SJCRH30 (cell line): Measurements from ENCODE around the gene SMARCA2. TPM values are rescaled to one million over a fixed set of nuclear protein-coding genes. Genes with fewer than 3 reads are reported as not detected.

ENCODE experiments used
- DNase-seq, 2 experiments: peaks; one replicate each; pipeline ENCODE4 v3.0.0-alpha.2; 2015 to 2020
- H3K27ac ChIP-seq: fragments of 250-450 bp; sonication (Bioruptor Pico); 2 replicates; pipeline ENCODE4 v1.5.1; 2020; ENCODE audit warnings: mild to moderate bottlenecking, moderate library complexity
- H3K27me3 ChIP-seq: fragments of 250-450 bp; sonication (Bioruptor Pico); 2 replicates; pipeline ENCODE4 v1.5.1; 2020; ENCODE audit warnings: mild to moderate bottlenecking, moderate library complexity
- H3K36me3 ChIP-seq: fragments of 250-450 bp; sonication (Bioruptor Pico); 2 replicates; pipeline ENCODE4 v1.5.1; 2020; ENCODE audit warnings: mild to moderate bottlenecking, moderate library complexity
- H3K4me1 ChIP-seq: fragments of 250-450 bp; sonication (Bioruptor Pico); 2 replicates; pipeline ENCODE4 v1.5.1; 2020; ENCODE audit warnings: mild to moderate bottlenecking, moderate library complexity
- H3K4me3 ChIP-seq: fragments of 250-450 bp; sonication (Bioruptor Pico); 2 replicates; pipeline ENCODE4 v1.5.1; 2020; ENCODE audit warnings: mild to moderate bottlenecking, moderate library complexity
- H3K9me3 ChIP-seq: fragments of 250-450 bp; sonication (Bioruptor Pico); replicated peaks from 2 replicates; pipeline ENCODE4 v1.5.1; 2020; ENCODE audit warnings: mild to moderate bottlenecking, moderate library complexity
- total RNA-seq: library from RNA; depleted of rRNA; stranded (reverse); fragments of >200 nt; shearing (Covaris generic); gene quantifications from 2 replicates; pipeline ENCODE4 v1.2.3, GENCODE V29; 2014

The SMARCA2 gene
- total RNA-seq, 1 experiment from 2014 or later = 64.7 TPM

- H3K9me3 ChIP-seq = no peaks in the 10 kb centered on the region
- H3K36me3 ChIP-seq = peaks cover 13% of the 10 kb centered on the region
- no peak for DNase-seq
- no peaks in the 10 kb centered on the region for H3K4me1 ChIP-seq
- no peaks in the 10 kb centered on the region for H3K27me3 ChIP-seq
- no peak overlapping the region for H3K4me3 ChIP-seq
- no peak overlapping the region for H3K27ac ChIP-seq
Observed at GRCh38 chr9:2085716-2086115, 70.6 kb downstream of the SMARCA2 start.

- Histone ChIP-seq H3K27ac (no peak overlapping the region), H3K4me1 (no peaks in the 10 kb centered on the region), H3K9me3 (no peaks in the 10 kb centered on the region), H3K27me3 (no peaks in the 10 kb centered on the region), H3K4me3 (no peak overlapping the region), H3K36me3 (peaks cover 13% of the 10 kb centered on the region)
- DNase-seq = no peak
Observed at GRCh38 chr9:2086116-2086515, 71.0 kb downstream of the SMARCA2 start.

- no peak for DNase-seq
- Histone ChIP-seq H3K9me3 (no peaks in the 10 kb centered on the region), H3K27me3 (no peaks in the 10 kb centered on the region), H3K4me1 (no peaks in the 10 kb centered on the region), H3K4me3 (no peak overlapping the region), H3K36me3 (peaks cover 13% of the 10 kb centered on the region), H3K27ac (no peak overlapping the region)
Observed at GRCh38 chr9:2086971-2087370, 71.8 kb downstream of the SMARCA2 start.

GRCh38 chr9:2087500-2088313 is 72.6 kb downstream of the SMARCA2 start:
- peak; percentile 12 to 59 for DNase-seq
- H3K27ac ChIP-seq = no peak overlapping the region
- H3K27me3 ChIP-seq = no peaks in the 10 kb centered on the region
- no peaks in the 10 kb centered on the region for H3K4me1 ChIP-seq
- peaks cover 13% of the 10 kb centered on the region for H3K36me3 ChIP-seq
- H3K4me3 ChIP-seq = no peak overlapping the region
- no peaks in the 10 kb centered on the region for H3K9me3 ChIP-seq

GRCh38 chr9:2093920-2094597 is 78.9 kb downstream of the SMARCA2 start:
- no peak overlapping the region for H3K27ac ChIP-seq
- peaks cover 11% of the 10 kb centered on the region for H3K36me3 ChIP-seq
- no peak overlapping the region for H3K4me3 ChIP-seq
- H3K27me3 ChIP-seq = no peaks in the 10 kb centered on the region
- no peak for DNase-seq
- H3K9me3 ChIP-seq = no peaks in the 10 kb centered on the region
- H3K4me1 ChIP-seq = no peaks in the 10 kb centered on the region

GRCh38 chr9:2096376-2096970 is 81.3 kb downstream of the SMARCA2 start:
- H3K9me3 ChIP-seq = no peaks in the 10 kb centered on the region
- H3K27me3 ChIP-seq = no peaks in the 10 kb centered on the region
- no peak overlapping the region for H3K4me3 ChIP-seq
- no peak for DNase-seq
- peaks cover 5% of the 10 kb centered on the region; the same call in 1 of the 2 replicates for H3K36me3 ChIP-seq
- no peak overlapping the region for H3K27ac ChIP-seq
- no peaks in the 10 kb centered on the region for H3K4me1 ChIP-seq

GRCh38 chr9:2106666-2107065 is 91.5 kb downstream of the SMARCA2 start:
- H3K9me3 ChIP-seq = no peaks in the 10 kb centered on the region
- no peak overlapping the region for H3K27ac ChIP-seq
- no peaks in the 10 kb centered on the region for H3K27me3 ChIP-seq
- no peak overlapping the region for H3K4me3 ChIP-seq
- peaks cover 12% of the 10 kb centered on the region; the same call in 1 of the 2 replicates for H3K36me3 ChIP-seq
- H3K4me1 ChIP-seq = no peaks in the 10 kb centered on the region
- DNase-seq = no peak

GRCh38 chr9:2107906-2108451 is 92.8 kb downstream of the SMARCA2 start:
- no peak for DNase-seq
- no peak overlapping the region for H3K27ac ChIP-seq
- no peaks in the 10 kb centered on the region for H3K9me3 ChIP-seq
- H3K27me3 ChIP-seq = no peaks in the 10 kb centered on the region
- H3K36me3 ChIP-seq = peaks cover 12% of the 10 kb centered on the region; the same call in 1 of the 2 replicates
- H3K4me3 ChIP-seq = no peak overlapping the region
- H3K4me1 ChIP-seq = no peaks in the 10 kb centered on the region

GRCh38 chr9:2109069-2109650 is 94.0 kb downstream of the SMARCA2 start:
- H3K9me3 ChIP-seq = no peaks in the 10 kb centered on the region
- no peaks in the 10 kb centered on the region for H3K4me1 ChIP-seq
- no peak overlapping the region for H3K27ac ChIP-seq
- DNase-seq = no peak
- no peak overlapping the region for H3K4me3 ChIP-seq
- peaks cover 12% of the 10 kb centered on the region; the same call in 1 of the 2 replicates for H3K36me3 ChIP-seq
- no peaks in the 10 kb centered on the region for H3K27me3 ChIP-seq

GRCh38 chr9:2110036-2110435 is 94.9 kb downstream of the SMARCA2 start:
- H3K4me1 ChIP-seq = no peaks in the 10 kb centered on the region
- no peak overlapping the region for H3K27ac ChIP-seq
- no peak for DNase-seq
- no peak overlapping the region for H3K4me3 ChIP-seq
- H3K36me3 ChIP-seq = peaks cover 8% of the 10 kb centered on the region
- H3K27me3 ChIP-seq = no peaks in the 10 kb centered on the region
- no peaks in the 10 kb centered on the region for H3K9me3 ChIP-seq

GRCh38 chr9:2116073-2116472 is 100.9 kb downstream of the SMARCA2 start:
- Histone ChIP-seq H3K4me3 (no peak overlapping the region), H3K36me3 (no peaks in the 10 kb centered on the region; the same call in none of the 2 replicates), H3K4me1 (peaks cover 2% of the 10 kb centered on the region; the same call in 1 of the 2 replicates), H3K27me3 (no peaks in the 10 kb centered on the region), H3K27ac (no peak overlapping the region), H3K9me3 (no peaks in the 10 kb centered on the region)
- DNase-seq = peak; percentile 11 to 36

GRCh38 chr9:2117527-2117926 is 102.4 kb downstream of the SMARCA2 start:
- peaks cover 6% of the 10 kb centered on the region; the same call in 1 of the 2 replicates for H3K4me1 ChIP-seq
- H3K4me3 ChIP-seq = no peak overlapping the region
- DNase-seq = no peak
- no peak overlapping the region for H3K27ac ChIP-seq
- H3K27me3 ChIP-seq = no peaks in the 10 kb centered on the region
- no peaks in the 10 kb centered on the region for H3K9me3 ChIP-seq
- peaks cover 2% of the 10 kb centered on the region for H3K36me3 ChIP-seq

- Histone ChIP-seq H3K27me3 (no peaks in the 10 kb centered on the region), H3K4me3 (no peak overlapping the region), H3K9me3 (no peaks in the 10 kb centered on the region), H3K27ac (no peak overlapping the region), H3K36me3 (peaks cover 13% of the 10 kb centered on the region), H3K4me1 (peaks cover 6% of the 10 kb centered on the region; the same call in 1 of the 2 replicates)
- no peak for DNase-seq
Observed at GRCh38 chr9:2119566-2119965, 104.4 kb downstream of the SMARCA2 start.

GRCh38 chr9:2120926-2121689 is 106.0 kb downstream of the SMARCA2 start:
- no peak overlapping the region for H3K4me3 ChIP-seq
- H3K27me3 ChIP-seq = no peaks in the 10 kb centered on the region
- no peaks in the 10 kb centered on the region for H3K9me3 ChIP-seq
- no peak overlapping the region for H3K27ac ChIP-seq
- peaks cover 6% of the 10 kb centered on the region; the same call in 1 of the 2 replicates for H3K4me1 ChIP-seq
- DNase-seq = peak; percentile 6 to 18
- peaks cover 13% of the 10 kb centered on the region for H3K36me3 ChIP-seq
